Sigmoid colon (tissue), 7 donors: ENCODE measurements around the gene C16orf90. TPM values are rescaled to one million over a fixed set of nuclear protein-coding genes. Genes with fewer than 3 reads are reported as not detected.

Experiments used
- DNase-seq: peaks from one replicate; pipeline ENCODE4 v3.0.0-alpha.2; 2019
- H3K27ac ChIP-seq, 4 donors: fragments of 200-600 bp; sonication (generic); one replicate each; pipeline ENCODE4 v1.5.1; 2016 to 2019; ENCODE audit warnings: mild to moderate bottlenecking in 1 of 4
- H3K27me3 ChIP-seq, 3 donors: fragments of 200-600 bp; sonication (generic); one replicate each; pipeline ENCODE4 v1.5.1; 2019; ENCODE audit warnings: mild to moderate bottlenecking in 1 of 3
- H3K36me3 ChIP-seq, 4 donors: fragments of 200-600 bp; sonication (generic); one replicate each; pipeline ENCODE4 v1.5.1; 2016 to 2019
- H3K4me1 ChIP-seq, 4 donors: fragments of 200-600 bp; sonication (generic); one replicate each; pipeline ENCODE4 v1.5.1; 2017 to 2019
- H3K4me3 ChIP-seq, 4 donors: fragments of 200-600 bp; sonication (generic); one replicate each; pipeline ENCODE4 v1.5.1; 2017 to 2019; ENCODE audit warnings: mild to moderate bottlenecking in 2 of 4, moderate library complexity in 1 of 4
- H3K9me3 ChIP-seq, 4 donors: fragments of 200-600 bp in 3 of 4; sonication (generic) in 3 of 4; one replicate each; pipeline versions ENCODE4 v1.5.1 to v1.6.1; 2013 to 2019
- EP300 ChIP-seq, 4 donors: sonication (generic); formaldehyde crosslinking; IDR thresholded peaks; one replicate each; pipeline ENCODE4 v1.6.1; 2017; ENCODE audit warnings: antibody characterized with exemption in 4 of 4
- POLR2A ChIP-seq, 2 donors: fragments of 450-650 bp; IDR thresholded peaks; one replicate each; pipeline ENCODE4 v1.6.1; 2016; ENCODE audit warnings: antibody characterized with exemption in 2 of 2, mild to moderate bottlenecking in 2 of 2, moderate library complexity in 2 of 2
- POLR2AphosphoS5 ChIP-seq, 4 donors: sonication (generic); formaldehyde crosslinking; IDR thresholded peaks; one replicate each; pipeline ENCODE4 v1.6.1; 2017; ENCODE audit warnings: antibody characterized with exemption in 4 of 4
- WGBS, 2 donors: extraction: QIAGEN DNeasy Blood & Tissue Kit; methylation state at CpG; one replicate each; pipeline ENCODE4 v1.1.7; 2013; 5-methylcytosine and 5-hydroxymethylcytosine counted together
- intact Hi-C: fragments of 100-400 bp; cut with DNase I; formaldehyde crosslinking; loops from one replicate; pipeline ENCODE4 v1.15.1; 2023
- polyA plus RNA-seq, 3 donors: library from polyadenylated mRNA; stranded (reverse); fragments of 200-250 nt; gene quantifications; one replicate each; pipeline ENCODE4 v1.2.3, GENCODE V29; 2013
- total RNA-seq, 4 donors: library from RNA; depleted of rRNA; stranded (reverse); fragments of >200 nt; gene quantifications; one replicate each; pipeline ENCODE4 v1.1.0, GENCODE V29; 2016
- TF ChIP-seq, protein P1 (sequence below), 4 experiments: fragments of 450-650 bp in 3 of 4; fragments of 200-600 bp in 1 of 4; IDR thresholded peaks; one replicate each; pipeline ENCODE4 v1.5.1; 2016 to 2019; ENCODE audit warnings: antibody characterized with exemption in 4 of 4, mild to moderate bottlenecking in 3 of 4, moderate library complexity in 2 of 4
- donor health status: healthy with polysubstance abuse.
- donor health status: Bipolar disorder and iron deficiency.
- donor health status: healthy.

Gene C16orf90
- total and polyA plus RNA-seq, 7 donors: not detected

GRCh38 chr16:3496386-3496785 is 1.1 kb upstream of the C16orf90 start:
- H3K36me3 ChIP-seq: no peaks in the 10 kb centered on the region
- H3K27me3 ChIP-seq: no peaks in the 10 kb centered on the region
- WGBS, 2 donors: 96 to 97% methylated on average over 30 of the region's 30 CpGs
- TF ChIP-seq POLR2AphosphoS5 (IDR thresholded peaks at IDR 0.05) (no peak), POLR2A (IDR thresholded peaks at IDR 0.05) (no peak), EP300 (IDR thresholded peaks at IDR 0.05) (no peak)
- TF ChIP-seq, protein P1, sequence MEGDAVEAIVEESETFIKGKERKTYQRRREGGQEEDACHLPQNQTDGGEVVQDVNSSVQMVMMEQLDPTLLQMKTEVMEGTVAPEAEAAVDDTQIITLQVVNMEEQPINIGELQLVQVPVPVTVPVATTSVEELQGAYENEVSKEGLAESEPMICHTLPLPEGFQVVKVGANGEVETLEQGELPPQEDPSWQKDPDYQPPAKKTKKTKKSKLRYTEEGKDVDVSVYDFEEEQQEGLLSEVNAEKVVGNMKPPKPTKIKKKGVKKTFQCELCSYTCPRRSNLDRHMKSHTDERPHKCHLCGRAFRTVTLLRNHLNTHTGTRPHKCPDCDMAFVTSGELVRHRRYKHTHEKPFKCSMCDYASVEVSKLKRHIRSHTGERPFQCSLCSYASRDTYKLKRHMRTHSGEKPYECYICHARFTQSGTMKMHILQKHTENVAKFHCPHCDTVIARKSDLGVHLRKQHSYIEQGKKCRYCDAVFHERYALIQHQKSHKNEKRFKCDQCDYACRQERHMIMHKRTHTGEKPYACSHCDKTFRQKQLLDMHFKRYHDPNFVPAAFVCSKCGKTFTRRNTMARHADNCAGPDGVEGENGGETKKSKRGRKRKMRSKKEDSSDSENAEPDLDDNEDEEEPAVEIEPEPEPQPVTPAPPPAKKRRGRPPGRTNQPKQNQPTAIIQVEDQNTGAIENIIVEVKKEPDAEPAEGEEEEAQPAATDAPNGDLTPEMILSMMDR (IDR thresholded peaks at IDR 0.05): no peak
- intact Hi-C loops: no loop called here
- peak; percentile 59 for DNase-seq
- H3K4me3 ChIP-seq: no peak overlapping the region
- H3K4me1 ChIP-seq: peaks cover 0 to 12% (median 4%) of the 10 kb centered on the region in 4 donors
- H3K9me3 ChIP-seq: no peaks in the 10 kb centered on the region
- no peak overlapping the region for H3K27ac ChIP-seq

GRCh38 chr16:3494386-3494973 is 809 bp downstream of the C16orf90 start:
- Histone ChIP-seq H3K27me3 (no peaks in the 10 kb centered on the region), H3K4me3 (no peak overlapping the region), H3K27ac (no peak overlapping the region), H3K9me3 (no peaks in the 10 kb centered on the region), H3K4me1 (no peaks in the 10 kb centered on the region), H3K36me3 (no peaks in the 10 kb centered on the region)
- TF ChIP-seq, protein P1 (IDR thresholded peaks at IDR 0.05): no peak
- TF ChIP-seq POLR2AphosphoS5 (IDR thresholded peaks at IDR 0.05): no peak
- intact Hi-C loops: no loop called here
- WGBS, 2 donors: 94 to 95% methylated on average over 16 of the region's 16 CpGs
- DNase-seq: no peak

DNA sequence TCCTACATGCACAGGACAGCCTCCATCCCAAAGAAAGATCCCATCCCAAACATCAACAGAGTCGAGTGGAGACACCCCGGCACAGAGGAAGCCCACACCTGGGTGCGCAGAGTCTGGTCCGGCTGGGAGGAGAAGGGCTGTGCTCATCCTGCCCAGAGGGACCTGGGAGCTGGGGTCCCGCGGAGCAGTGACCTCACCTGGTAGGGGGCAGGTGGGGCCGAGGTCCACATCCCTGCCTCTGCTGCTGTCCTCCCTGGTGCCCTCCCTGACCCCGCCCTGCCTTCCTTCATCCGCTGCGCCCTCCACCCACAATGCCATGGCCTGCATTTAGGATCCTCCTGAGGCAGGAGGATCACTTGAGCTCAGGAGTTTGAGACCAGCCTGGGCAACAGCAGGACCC is 2.9 kb downstream of the C16orf90 start:
- H3K9me3 ChIP-seq: no peaks in the 10 kb centered on the region
- no peak overlapping the region for H3K27ac ChIP-seq
- H3K4me3 ChIP-seq: no peak overlapping the region
- intact Hi-C loops: no loop called here
- H3K4me1 ChIP-seq: no peaks in the 10 kb centered on the region
- DNase-seq: no peak
- 78 to 89% methylated on average over 10 of the region's 10 CpGs for whole genome bisulfite sequencing, 2 donors
- TF ChIP-seq EP300 (IDR thresholded peaks at IDR 0.05) (no peak), POLR2A (IDR thresholded peaks at IDR 0.05) (no peak), POLR2AphosphoS5 (IDR thresholded peaks at IDR 0.05) (no peak)
- TF ChIP-seq, protein P1 (IDR thresholded peaks at IDR 0.05): no peak
- H3K36me3 ChIP-seq: peaks cover 0 to 3% (median 0%) of the 10 kb centered on the region in 4 donors
- no peaks in the 10 kb centered on the region for H3K27me3 ChIP-seq

DNA sequence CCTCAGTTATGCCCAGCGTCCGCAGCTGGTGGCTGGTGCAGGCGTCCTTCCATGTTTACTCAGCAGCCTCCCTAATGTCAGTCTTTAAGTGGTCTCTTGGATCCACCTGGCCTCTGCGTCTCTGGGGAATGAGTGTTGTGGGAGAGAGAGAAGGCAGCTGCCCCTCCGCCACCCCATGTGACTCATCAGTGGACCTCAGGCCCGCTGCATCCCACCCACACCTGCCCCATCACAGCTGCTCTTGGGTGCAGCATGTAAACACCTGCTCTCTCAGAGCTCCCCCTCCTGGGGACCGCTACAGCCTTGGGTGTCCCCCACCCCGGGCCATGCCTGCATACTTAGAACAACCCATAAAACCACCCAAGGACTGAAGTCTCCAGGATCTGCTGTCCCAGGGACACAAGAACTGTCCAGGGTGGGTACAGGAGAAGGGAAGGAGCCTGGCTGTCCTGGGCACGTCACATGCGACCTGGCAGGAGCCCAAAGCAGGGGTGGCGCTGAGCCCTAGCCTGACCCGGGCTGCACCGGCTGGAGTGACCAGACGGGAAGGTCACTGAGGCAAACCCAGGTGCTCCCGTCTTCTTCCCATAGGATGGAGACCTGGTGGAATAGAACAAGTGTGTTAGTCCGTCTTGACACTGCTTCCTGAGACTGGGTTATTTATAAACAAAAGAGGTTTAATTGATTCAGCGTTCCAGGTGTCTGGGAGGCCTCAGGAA is 4.2 kb downstream of the C16orf90 start:
- Histone ChIP-seq H3K4me1 (no peaks in the 10 kb centered on the region), H3K27me3 (no peaks in the 10 kb centered on the region), H3K9me3 (no peaks in the 10 kb centered on the region), H3K36me3 (peaks cover under 1 to 15% (median 3%) of the 10 kb centered on the region in 4 donors), H3K27ac (no peak overlapping the region), H3K4me3 (no peak overlapping the region)
- intact Hi-C loops: no loop called here
- TF ChIP-seq, protein P1 (IDR thresholded peaks at IDR 0.05): no peak
- TF ChIP-seq POLR2AphosphoS5 (IDR thresholded peaks at IDR 0.05): no peak
- TF ChIP-seq POLR2A (IDR thresholded peaks at IDR 0.05): no peak
- TF ChIP-seq EP300 (IDR thresholded peaks at IDR 0.05): no peak
- DNase-seq: no peak
- WGBS, 2 donors: 27 to 61% methylated on average over 17 of the region's 17 CpGs
